Measurements from ENCODE around the gene SCYGR1. TPM values are rescaled to one million over a fixed set of nuclear protein-coding genes. Genes with fewer than 3 reads are reported as not detected.
"Not testable (repeated sequence)": the region's sequence is repeated elsewhere in the genome, so short reads cannot be mapped to it uniquely, and the experiment has no call there.

The SCYGR1 gene
- total RNA-seq, 1 donor from 2014 or later, result not detected

DNA sequence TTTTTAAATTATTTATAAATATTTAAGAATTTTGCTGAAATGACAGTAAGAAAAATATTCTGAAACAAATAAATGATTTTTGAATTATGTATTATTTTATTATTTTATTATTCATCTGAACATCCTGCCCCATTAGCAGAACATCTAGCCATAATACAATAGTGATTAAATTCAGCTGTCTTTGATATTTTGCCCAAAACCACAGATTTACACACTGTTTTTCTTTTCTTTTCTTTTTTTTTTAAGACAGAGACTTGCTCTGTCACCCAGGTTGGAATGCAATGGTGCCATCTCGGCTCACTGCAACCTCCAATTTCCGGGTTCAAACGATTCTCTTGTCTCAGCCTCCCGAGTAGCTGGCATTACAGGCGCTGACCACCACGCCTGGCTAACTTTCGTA, 1.9 kb upstream of the SCYGR1 start:
- intact Hi-C loops (cut with DNase I), result no loop called here
- Histone ChIP-seq H3K4me1 (no peaks in the 10 kb centered on the region), H3K27ac (no peak overlapping the region)

GRCh38 chr2:227389231-227389630, 1.5 kb upstream of the SCYGR1 start:
- no peak for DNase-seq (ENCODE audit: low spot score in 2 of 2)
- TF ChIP-seq, protein P1, sequence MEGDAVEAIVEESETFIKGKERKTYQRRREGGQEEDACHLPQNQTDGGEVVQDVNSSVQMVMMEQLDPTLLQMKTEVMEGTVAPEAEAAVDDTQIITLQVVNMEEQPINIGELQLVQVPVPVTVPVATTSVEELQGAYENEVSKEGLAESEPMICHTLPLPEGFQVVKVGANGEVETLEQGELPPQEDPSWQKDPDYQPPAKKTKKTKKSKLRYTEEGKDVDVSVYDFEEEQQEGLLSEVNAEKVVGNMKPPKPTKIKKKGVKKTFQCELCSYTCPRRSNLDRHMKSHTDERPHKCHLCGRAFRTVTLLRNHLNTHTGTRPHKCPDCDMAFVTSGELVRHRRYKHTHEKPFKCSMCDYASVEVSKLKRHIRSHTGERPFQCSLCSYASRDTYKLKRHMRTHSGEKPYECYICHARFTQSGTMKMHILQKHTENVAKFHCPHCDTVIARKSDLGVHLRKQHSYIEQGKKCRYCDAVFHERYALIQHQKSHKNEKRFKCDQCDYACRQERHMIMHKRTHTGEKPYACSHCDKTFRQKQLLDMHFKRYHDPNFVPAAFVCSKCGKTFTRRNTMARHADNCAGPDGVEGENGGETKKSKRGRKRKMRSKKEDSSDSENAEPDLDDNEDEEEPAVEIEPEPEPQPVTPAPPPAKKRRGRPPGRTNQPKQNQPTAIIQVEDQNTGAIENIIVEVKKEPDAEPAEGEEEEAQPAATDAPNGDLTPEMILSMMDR (IDR thresholded peaks at IDR 0.05), result no peak
- Histone ChIP-seq H3K4me1 (no peaks in the 10 kb centered on the region), H3K27ac (no peak overlapping the region), H3K4me3 (no peak overlapping the region), H3K9me3 (no peaks in the 10 kb centered on the region), H3K36me3 (no peaks in the 10 kb centered on the region), H3K27me3 (no peaks in the 10 kb centered on the region)
- intact Hi-C loops (cut with DNase I), result no loop called here

More for the DNA sequence above, 1.9 kb upstream of the SCYGR1 start:
- Histone ChIP-seq H3K36me3 (no peaks in the 10 kb centered on the region), H3K27me3 (no peaks in the 10 kb centered on the region), H3K9me3 (no peaks in the 10 kb centered on the region), H3K4me3 (no peak overlapping the region)
- no peak for DNase-seq (ENCODE audit: low spot score in 2 of 2)
- TF ChIP-seq, protein P1 (IDR thresholded peaks at IDR 0.05), result no peak

GRCh38 chr2:227388537-227389011, 825 bp upstream of the SCYGR1 start:
- TF ChIP-seq, protein P1 (IDR thresholded peaks at IDR 0.05), result no peak
- no peak overlapping the region for H3K27ac ChIP-seq
- intact Hi-C loops (cut with DNase I), result no loop called here

DNA sequence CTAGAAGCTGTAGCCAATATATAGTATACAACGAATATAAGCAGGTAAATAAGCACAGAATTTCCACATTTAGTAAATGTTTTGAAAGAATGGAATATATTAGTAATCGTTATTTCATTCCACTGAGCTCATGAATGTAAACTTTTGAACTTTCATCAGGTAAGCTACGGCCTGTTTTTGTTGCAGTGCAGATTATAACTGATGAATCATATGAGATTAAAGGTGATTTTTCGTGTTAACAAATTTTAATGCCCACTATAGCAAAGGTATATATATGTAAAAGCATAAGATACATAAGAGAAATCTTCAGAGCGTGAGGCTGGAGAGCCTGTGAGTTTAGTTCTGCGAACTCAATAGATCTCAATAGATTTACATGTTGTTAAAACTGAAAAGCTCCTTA, 1.1 kb downstream of the SCYGR1 start:
- no peak for DNase-seq (ENCODE audit: low spot score in 2 of 2)
- Histone ChIP-seq H3K4me3 (no peak overlapping the region), H3K36me3 (no peaks in the 10 kb centered on the region), H3K27me3 (no peaks in the 10 kb centered on the region), H3K27ac (no peak overlapping the region), H3K9me3 (no peaks in the 10 kb centered on the region), H3K4me1 (no peaks in the 10 kb centered on the region)
- intact Hi-C loops (cut with DNase I), result no loop called here
- TF ChIP-seq, protein P1 (IDR thresholded peaks at IDR 0.05), result no peak

More at GRCh38 chr2:227388537-227389011, 825 bp upstream of the SCYGR1 start:
- Histone ChIP-seq H3K9me3 (no peaks in the 10 kb centered on the region), H3K36me3 (no peaks in the 10 kb centered on the region), H3K4me3 (no peak overlapping the region), H3K4me1 (no peaks in the 10 kb centered on the region), H3K27me3 (no peaks in the 10 kb centered on the region)
- DNase-seq (ENCODE audit: low spot score in 2 of 2), result peak in 1 of 2 donors; percentile 15

DNA sequence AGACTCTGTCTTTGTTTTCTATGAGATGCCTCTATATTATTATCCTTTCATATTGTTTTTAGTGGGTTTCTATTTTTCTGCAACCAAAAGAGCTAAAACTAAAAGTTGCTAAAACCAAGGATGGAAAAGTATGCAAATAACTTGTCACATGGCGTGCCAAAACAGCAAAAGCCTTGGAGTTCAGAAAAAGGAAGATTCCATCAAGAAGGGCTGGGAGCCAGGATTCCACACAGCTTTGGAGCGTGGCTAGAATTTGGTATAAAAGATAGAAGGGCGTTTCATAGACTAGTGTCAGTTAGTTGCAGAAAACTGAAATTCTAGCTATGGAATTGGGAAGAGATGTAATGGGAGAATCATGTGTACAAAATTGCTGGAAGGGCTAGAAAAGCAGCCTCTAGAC, 4.1 kb downstream of the SCYGR1 start:
- TF ChIP-seq, protein P1 (IDR thresholded peaks at IDR 0.05), result no peak
- intact Hi-C loops (cut with DNase I), result no loop called here

DNA sequence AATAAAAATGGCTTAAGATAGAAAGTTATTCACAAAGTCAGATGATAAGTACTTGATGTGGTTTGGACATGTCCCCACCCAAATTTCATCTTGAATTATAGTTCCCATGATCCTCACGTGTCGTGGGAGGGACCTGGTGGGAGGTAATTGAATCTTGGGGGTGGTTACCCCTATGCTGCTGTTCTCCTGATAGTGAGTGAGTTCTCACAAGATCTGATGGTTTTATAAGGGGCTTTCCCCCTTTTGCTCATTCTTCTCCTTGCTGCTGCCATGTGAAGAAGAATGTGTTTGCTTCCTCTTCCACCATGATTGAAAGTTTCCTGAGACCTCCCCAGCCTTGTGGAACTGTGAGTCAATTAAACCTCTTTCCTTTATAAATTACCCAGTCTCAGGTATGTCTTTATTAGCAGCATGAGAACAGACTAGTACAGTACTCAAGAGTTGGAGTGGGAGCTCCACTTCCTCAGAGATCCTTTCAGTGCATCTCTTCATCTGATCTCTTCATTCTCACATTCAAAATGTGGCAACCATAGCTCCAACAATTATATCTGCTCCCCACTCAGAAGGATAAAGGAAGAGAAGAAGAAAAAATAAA, 5.4 kb downstream of the SCYGR1 start:
- H3K4me3 ChIP-seq; H3K27me3 ChIP-seq; intact Hi-C loops (cut with DNase I); H3K9me3 ChIP-seq; DNase-seq (ENCODE audit: low spot score in 2 of 2); H3K27ac ChIP-seq; H3K36me3 ChIP-seq; H3K4me1 ChIP-seq: not testable (repeated sequence)

More for the DNA sequence above, 4.1 kb downstream of the SCYGR1 start:
- H3K4me1 ChIP-seq, result no peaks in the 10 kb centered on the region
- H3K27me3 ChIP-seq, result no peaks in the 10 kb centered on the region
- no peaks in the 10 kb centered on the region for H3K9me3 ChIP-seq
- H3K36me3 ChIP-seq, result no peaks in the 10 kb centered on the region
- H3K27ac ChIP-seq, result no peak overlapping the region
- H3K4me3 ChIP-seq, result no peak overlapping the region
- no peak for DNase-seq (ENCODE audit: low spot score in 2 of 2)
